Spleen (tissue), 11 donors: ENCODE measurements around the gene MEGF6. TPM values are rescaled to one million over a fixed set of nuclear protein-coding genes. Genes with fewer than 3 reads are reported as not detected.
A peak's percentile ranks its signal among the peaks of the same experiment; 100 is the strongest.

Source experiments
- DNase-seq: peaks from one replicate; pipeline ENCODE4 v3.0.0-alpha.2; 2020
- H3K27ac ChIP-seq, 8 donors: fragments of 200-600 bp; sonication (generic) in 7 of 8; 1 replicate in 4 of 8; 2 replicates in 4 of 8; pipeline versions ENCODE4 v1.5.0 to v1.8.0; 2016 to 2021; ENCODE audit warnings: inconsistent platforms in 4 of 8, mild to moderate bottlenecking in 4 of 8, moderate library complexity in 1 of 8
- H3K27me3 ChIP-seq, 7 donors: fragments of 200-600 bp; sonication (generic) in 6 of 7; replicated peaks in 1 of 7; 1 replicate in 4 of 7; 2 replicates in 3 of 7; pipeline versions ENCODE4 v1.5.0 to v1.8.0; 2016 to 2021; ENCODE audit warnings: inconsistent platforms in 3 of 7, mild to moderate bottlenecking in 1 of 7
- H3K36me3 ChIP-seq, 6 donors: fragments of 200-600 bp; sonication (generic) in 5 of 6; 1 replicate in 4 of 6; 2 replicates in 2 of 6; pipeline versions ENCODE4 v1.5.0 to v1.8.0; 2016 to 2021; ENCODE audit warnings: inconsistent platforms in 2 of 6
- H3K4me1 ChIP-seq, 6 donors: fragments of 200-600 bp; sonication (generic) in 5 of 6; 1 replicate in 3 of 6; 2 replicates in 3 of 6; pipeline versions ENCODE4 v1.5.0 to v1.8.0; 2016 to 2021; ENCODE audit warnings: inconsistent platforms in 3 of 6
- H3K4me3 ChIP-seq, 8 donors: fragments of 200-600 bp; sonication (generic) in 7 of 8; 1 replicate in 4 of 8; 2 replicates in 4 of 8; pipeline versions ENCODE4 v1.5.0 to v1.8.0; 2016 to 2021; ENCODE audit warnings: inconsistent platforms in 4 of 8, mild to moderate bottlenecking in 4 of 8, moderate library complexity in 2 of 8
- H3K9me3 ChIP-seq, 8 donors: fragments of 200-600 bp; sonication (generic) in 7 of 8; 1 replicate in 4 of 8; 2 replicates in 4 of 8; pipeline versions ENCODE4 v1.5.0 to v1.8.0; 2016 to 2021; ENCODE audit warnings: inconsistent platforms in 4 of 8
- POLR2A ChIP-seq, 3 donors: fragments of 450-650 bp; IDR thresholded peaks; one replicate each; pipeline ENCODE4 v1.5.1; 2017; ENCODE audit warnings: antibody characterized with exemption in 3 of 3, mild to moderate bottlenecking in 1 of 3
- POLR2AphosphoS5 ChIP-seq, 3 donors: sonication (generic); formaldehyde crosslinking; IDR thresholded peaks; one replicate each; pipeline ENCODE4 v1.5.1; 2017; ENCODE audit warnings: antibody characterized with exemption in 3 of 3
- WGBS, 5 donors: extraction: QIAGEN DNeasy Blood & Tissue Kit in 3 of 5; methylation state at CpG; one replicate each; pipeline versions ENCODE4 v1.1.5 to v1.1.7; 2013 to 2018; 5-methylcytosine and 5-hydroxymethylcytosine counted together
- intact Hi-C: fragments of 100-400 bp; cut with DNase I; formaldehyde crosslinking; loops from one replicate; pipeline ENCODE4 v1.15.0; 2023; ENCODE audit warnings: low total_unique reads
- polyA plus RNA-seq, 3 donors: library from polyadenylated mRNA; stranded (reverse); fragments of 200-250 nt; gene quantifications; one replicate each; pipeline ENCODE4 v1.2.1, GENCODE V29; 2013
- total RNA-seq, 7 donors: library from RNA; depleted of rRNA in 3 of 7; stranded (reverse); fragments of >200 nt in 3 of 7; fragmentation: NEBNext Ultra II Directional in 4 of 7; extraction: Animal tissue kit (Norgen Biotek cat#: 25700) in 4 of 7; gene quantifications; one replicate each; pipeline versions ENCODE4 v1.1.0 to v1.2.1, GENCODE V29; 2016 to 2021
- TF ChIP-seq, protein P1 (sequence below), 11 experiments: fragments of 200-600 bp in 7 of 11; fragments of 450-650 bp in 4 of 11; sonication (generic) in 4 of 11; IDR thresholded peaks in 8 of 11; conservative IDR thresholded peaks in 3 of 11; 1 replicate in 7 of 11; 2 replicates in 4 of 11; pipeline versions ENCODE4 v1.4.0 to v1.8.0; 2016 to 2021; ENCODE audit warnings: antibody characterized with exemption in 11 of 11, inconsistent platforms in 4 of 11, mild to moderate bottlenecking in 1 of 11
- donor health status: healthy with polysubstance abuse.
- donor health status: DM: no; HTN: no; CAD: no; lungs with moderate emphysema.
- donor health status: DM: no; HTN: no; CAD: no.
- donor health status: Bipolar disorder and iron deficiency.
- donor health status: healthy.
- donor health status: DM: no; HTN: no; CAD: no.
- donor health status: DM: yes; HTN: yes; CAD: no.

The MEGF6 gene
- total and polyA plus RNA-seq, 10 donors, result 8.7 to 39.5 (median 20.3) TPM

DNA sequence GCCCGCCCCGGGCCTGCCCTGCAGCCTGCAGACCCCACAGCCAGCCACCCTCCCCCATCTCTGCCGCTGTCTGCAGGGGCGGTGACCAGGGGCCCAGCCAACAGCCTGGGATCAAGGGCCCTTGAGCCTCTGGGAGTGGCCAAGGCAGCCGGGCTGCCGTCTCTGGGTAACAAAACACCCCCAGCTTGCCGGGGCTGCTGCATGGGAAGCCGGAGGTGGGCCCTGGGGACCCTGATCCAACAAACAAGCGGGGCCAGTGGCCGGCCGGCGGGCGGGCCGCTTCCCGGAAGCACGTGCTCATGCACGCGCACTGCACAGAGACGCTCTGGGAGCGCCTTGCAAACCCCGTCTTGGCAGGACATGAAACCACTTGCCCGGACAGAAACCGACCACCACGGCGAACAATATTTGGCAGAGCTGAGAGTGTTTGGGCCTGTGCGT is 13.2 kb downstream of the MEGF6 start:
- intact Hi-C loops, result no loop called here
- Histone ChIP-seq H3K4me3 (peak overlapping the region in 4 of 8 donors; percentile 7 to 51 (median 16)), H3K27me3 (peaks cover 0 to 33% (median 4%) of the 10 kb centered on the region in 7 donors), H3K27ac (peak overlapping the region in 3 of 8 donors; percentile 3 to 51 (median 17)), H3K36me3 (no peaks in the 10 kb centered on the region), H3K4me1 (peaks cover 22 to 51% (median 33%) of the 10 kb centered on the region in 6 donors), H3K9me3 (no peaks in the 10 kb centered on the region)
- no peak for TF ChIP-seq POLR2A (IDR thresholded peaks at IDR 0.05)
- TF ChIP-seq POLR2AphosphoS5 (IDR thresholded peaks at IDR 0.05), result no peak
- WGBS, 5 donors, result 15 to 35% (median 20%) methylated on average over 17 to 26 of the region's 26 CpGs
- DNase-seq, result no peak

DNA sequence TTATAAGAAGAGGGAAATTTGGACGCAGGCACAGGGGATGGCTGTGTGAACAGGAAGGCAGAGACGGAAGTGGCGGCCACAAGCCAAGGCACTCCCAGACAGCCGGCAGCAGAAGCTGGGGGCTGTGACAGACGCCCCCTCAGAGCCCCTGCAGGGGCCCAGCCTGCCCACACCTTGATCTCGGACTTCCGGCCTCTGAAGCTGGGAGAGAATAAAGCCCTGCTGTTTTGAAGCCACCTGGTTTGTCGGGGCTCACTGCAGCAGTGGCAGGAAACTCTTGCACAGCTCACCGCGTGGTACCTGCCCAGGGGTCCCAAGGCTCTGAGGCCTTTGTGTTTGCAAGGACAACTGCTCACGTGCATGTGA is 13.7 kb downstream of the MEGF6 start:
- no peaks in the 10 kb centered on the region for H3K9me3 ChIP-seq
- DNase-seq, result peak; percentile 87

DNA sequence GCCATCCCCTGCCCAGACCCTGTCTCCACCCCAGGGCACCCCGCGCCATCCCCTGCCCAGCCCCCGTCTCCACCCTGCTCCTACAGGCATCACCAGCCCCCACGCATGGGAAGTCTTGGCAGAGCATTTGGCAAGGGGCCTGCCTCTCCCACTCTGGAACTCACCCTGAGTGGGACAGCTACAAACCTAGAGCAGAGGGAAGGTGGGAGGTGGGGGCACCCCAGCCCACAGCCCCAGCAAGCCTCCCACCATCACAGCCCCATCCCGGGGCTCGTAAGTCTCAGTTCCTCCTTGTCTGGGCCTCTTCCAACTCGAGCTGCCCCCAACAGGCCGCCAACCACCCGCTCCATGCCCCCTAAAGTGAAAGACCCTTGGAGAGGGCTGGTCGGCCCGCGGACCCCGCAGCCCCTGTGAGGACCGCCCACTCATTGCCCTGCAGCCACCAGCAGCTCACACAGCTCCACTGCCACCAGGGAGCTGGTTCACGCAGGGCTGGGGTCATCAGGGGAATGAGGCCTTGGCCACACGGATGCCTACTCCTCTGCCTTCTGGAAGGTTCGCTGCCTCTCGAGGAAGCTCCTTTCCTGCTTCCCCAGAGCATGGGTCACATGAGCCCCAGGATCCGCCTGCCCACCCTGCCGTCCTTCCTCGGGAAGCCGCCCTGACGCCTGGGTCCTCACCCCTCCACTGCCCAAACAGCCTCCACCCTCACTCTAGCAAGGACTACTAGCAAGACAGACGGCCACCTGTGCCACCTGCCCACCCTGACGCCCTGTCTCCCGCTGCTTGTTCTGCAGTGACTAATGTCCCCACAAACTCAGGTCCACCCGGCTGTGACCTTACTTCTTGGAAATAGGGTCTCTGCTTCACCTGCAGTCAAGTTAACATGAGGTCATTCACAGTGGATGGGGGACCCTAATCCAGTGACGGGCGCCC is 14.4 kb downstream of the MEGF6 start:
- 48 to 62% (median 56%) methylated on average over 25 to 29 of the region's 29 CpGs for WGBS, 5 donors
- TF ChIP-seq, protein P1, sequence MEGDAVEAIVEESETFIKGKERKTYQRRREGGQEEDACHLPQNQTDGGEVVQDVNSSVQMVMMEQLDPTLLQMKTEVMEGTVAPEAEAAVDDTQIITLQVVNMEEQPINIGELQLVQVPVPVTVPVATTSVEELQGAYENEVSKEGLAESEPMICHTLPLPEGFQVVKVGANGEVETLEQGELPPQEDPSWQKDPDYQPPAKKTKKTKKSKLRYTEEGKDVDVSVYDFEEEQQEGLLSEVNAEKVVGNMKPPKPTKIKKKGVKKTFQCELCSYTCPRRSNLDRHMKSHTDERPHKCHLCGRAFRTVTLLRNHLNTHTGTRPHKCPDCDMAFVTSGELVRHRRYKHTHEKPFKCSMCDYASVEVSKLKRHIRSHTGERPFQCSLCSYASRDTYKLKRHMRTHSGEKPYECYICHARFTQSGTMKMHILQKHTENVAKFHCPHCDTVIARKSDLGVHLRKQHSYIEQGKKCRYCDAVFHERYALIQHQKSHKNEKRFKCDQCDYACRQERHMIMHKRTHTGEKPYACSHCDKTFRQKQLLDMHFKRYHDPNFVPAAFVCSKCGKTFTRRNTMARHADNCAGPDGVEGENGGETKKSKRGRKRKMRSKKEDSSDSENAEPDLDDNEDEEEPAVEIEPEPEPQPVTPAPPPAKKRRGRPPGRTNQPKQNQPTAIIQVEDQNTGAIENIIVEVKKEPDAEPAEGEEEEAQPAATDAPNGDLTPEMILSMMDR (IDR thresholded peaks at IDR 0.05 in 8 of 11, conservative IDR thresholded peaks at IDR 0.05 in 3 of 11), result no peak
- TF ChIP-seq POLR2A (IDR thresholded peaks at IDR 0.05), result no peak
- no peak for TF ChIP-seq POLR2AphosphoS5 (IDR thresholded peaks at IDR 0.05)
- no peak for DNase-seq
- H3K27ac ChIP-seq, result peak overlapping the region in 3 of 8 donors; percentile 13 to 51 (median 38)
- no peaks in the 10 kb centered on the region for H3K36me3 ChIP-seq
- intact Hi-C loops, result no loop called here
- H3K4me3 ChIP-seq, result peak overlapping the region in 1 of 8 donors; percentile 51
- H3K27me3 ChIP-seq, result peaks cover 0 to 33% (median 4%) of the 10 kb centered on the region in 7 donors
- H3K4me1 ChIP-seq, result peaks cover 22 to 43% (median 35%) of the 10 kb centered on the region in 6 donors
- H3K9me3 ChIP-seq, result no peaks in the 10 kb centered on the region

More for the DNA sequence above, 13.7 kb downstream of the MEGF6 start:
- Histone ChIP-seq H3K36me3 (no peaks in the 10 kb centered on the region), H3K4me3 (peak overlapping the region in 4 of 8 donors; percentile 7 to 51 (median 11)), H3K27ac (peak overlapping the region in 3 of 8 donors; percentile 3 to 51 (median 38)), H3K4me1 (peaks cover 22 to 47% (median 35%) of the 10 kb centered on the region in 6 donors), H3K27me3 (peaks cover 0 to 33% (median 4%) of the 10 kb centered on the region in 7 donors)
- intact Hi-C loops, result no loop called here
- TF ChIP-seq, protein P1 (IDR thresholded peaks at IDR 0.05 in 8 of 11, conservative IDR thresholded peaks at IDR 0.05 in 3 of 11), result no peak
- TF ChIP-seq POLR2A (IDR thresholded peaks at IDR 0.05) (no peak), POLR2AphosphoS5 (IDR thresholded peaks at IDR 0.05) (no peak)
- WGBS, 5 donors, result 9 to 20% (median 15%) methylated on average over 10 to 11 of the region's 11 CpGs

DNA sequence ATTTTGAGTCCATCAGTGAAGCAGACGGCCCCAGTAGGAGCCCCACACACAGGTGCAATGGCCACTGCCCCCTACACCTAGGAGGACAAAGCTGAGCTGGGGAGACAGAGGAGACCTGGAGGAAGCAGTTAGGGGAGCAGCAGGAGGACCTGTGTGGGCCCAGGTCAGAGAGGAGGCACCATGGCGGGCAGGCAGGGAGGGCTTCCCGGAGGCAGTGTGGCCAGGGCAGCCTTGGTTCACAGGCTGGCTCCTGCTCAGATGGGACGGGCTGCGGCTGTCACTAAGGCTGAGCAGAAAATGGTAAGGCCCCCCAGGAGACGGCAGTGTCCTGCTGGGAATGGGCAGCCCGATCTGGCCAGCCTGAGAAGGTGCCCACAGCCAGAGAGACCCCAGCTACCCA is 15.4 kb downstream of the MEGF6 start:
- no peaks in the 10 kb centered on the region for H3K36me3 ChIP-seq
- TF ChIP-seq POLR2A (IDR thresholded peaks at IDR 0.05) (no peak), POLR2AphosphoS5 (IDR thresholded peaks at IDR 0.05) (no peak)
- TF ChIP-seq, protein P1 (IDR thresholded peaks at IDR 0.05 in 8 of 11, conservative IDR thresholded peaks at IDR 0.05 in 3 of 11), result no peak
- DNase-seq, result no peak
- no peaks in the 10 kb centered on the region for H3K9me3 ChIP-seq
- no peak overlapping the region for H3K4me3 ChIP-seq
- peaks cover 22 to 45% (median 34%) of the 10 kb centered on the region in 6 donors for H3K4me1 ChIP-seq
- peaks cover 0 to 37% (median 4%) of the 10 kb centered on the region in 7 donors for H3K27me3 ChIP-seq
- WGBS, 5 donors, result 88 to 95% (median 93%) methylated on average over 5 to 7 of the region's 7 CpGs
- intact Hi-C loops, result no loop called here
- H3K27ac ChIP-seq, result no peak overlapping the region
